ENCODE data around the gene BAZ2B.

DNA sequence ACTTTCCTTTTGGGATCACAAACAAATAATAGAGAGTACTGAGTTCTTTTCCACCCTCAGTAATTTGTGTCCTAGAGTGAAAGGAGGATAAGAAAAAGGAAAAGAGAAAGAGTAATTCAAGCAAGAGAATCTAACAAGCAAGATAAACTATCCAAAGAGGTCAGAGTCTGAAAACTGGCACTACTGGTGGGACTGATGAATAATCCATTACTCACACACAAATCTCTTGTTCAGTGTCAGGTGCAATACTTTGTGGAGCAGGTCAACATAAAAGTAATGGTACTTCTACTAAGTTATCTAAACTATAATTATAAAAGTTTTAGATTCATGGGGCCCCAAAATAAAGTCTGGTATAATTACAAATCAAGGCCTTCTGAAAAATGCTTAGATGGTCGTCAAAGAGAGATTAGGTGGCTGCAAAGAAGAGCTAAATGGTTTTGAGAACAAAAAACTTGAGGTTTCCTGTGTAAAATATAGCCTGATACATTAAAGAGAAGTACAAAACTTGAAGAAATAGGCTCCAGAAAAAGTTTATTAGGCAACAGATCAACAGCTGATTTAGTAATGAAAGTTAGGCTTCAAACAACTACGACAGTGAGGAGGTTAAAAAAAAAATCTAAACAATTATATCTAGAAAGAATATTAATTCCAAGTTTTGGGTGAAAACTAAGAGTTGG lies 109.4 kb downstream of the BAZ2B start:
- TF ChIP-seq, protein P1, sequence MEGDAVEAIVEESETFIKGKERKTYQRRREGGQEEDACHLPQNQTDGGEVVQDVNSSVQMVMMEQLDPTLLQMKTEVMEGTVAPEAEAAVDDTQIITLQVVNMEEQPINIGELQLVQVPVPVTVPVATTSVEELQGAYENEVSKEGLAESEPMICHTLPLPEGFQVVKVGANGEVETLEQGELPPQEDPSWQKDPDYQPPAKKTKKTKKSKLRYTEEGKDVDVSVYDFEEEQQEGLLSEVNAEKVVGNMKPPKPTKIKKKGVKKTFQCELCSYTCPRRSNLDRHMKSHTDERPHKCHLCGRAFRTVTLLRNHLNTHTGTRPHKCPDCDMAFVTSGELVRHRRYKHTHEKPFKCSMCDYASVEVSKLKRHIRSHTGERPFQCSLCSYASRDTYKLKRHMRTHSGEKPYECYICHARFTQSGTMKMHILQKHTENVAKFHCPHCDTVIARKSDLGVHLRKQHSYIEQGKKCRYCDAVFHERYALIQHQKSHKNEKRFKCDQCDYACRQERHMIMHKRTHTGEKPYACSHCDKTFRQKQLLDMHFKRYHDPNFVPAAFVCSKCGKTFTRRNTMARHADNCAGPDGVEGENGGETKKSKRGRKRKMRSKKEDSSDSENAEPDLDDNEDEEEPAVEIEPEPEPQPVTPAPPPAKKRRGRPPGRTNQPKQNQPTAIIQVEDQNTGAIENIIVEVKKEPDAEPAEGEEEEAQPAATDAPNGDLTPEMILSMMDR (IDR thresholded peaks at IDR 0.05) = no peak
- no peak for TF ChIP-seq POLR2A (IDR thresholded peaks at IDR 0.05)

Data from right lobe of liver (tissue), 4 donors.